OCI-LY1 (cell line): Measurements from ENCODE around the gene EPHA1.

Source experiments
- H2AFZ ChIP-seq: fragments of 200-600 bp; sonication (generic), shearing (Covaris generic); 2 replicates; pipeline ENCODE4 v1.6.0; 2014; ENCODE audit warnings: antibody characterized with exemption, mild to moderate bottlenecking, low read length
- H3F3A ChIP-seq: fragments of 200-600 bp; sonication (generic), shearing (Covaris generic); 2 replicates; pipeline ENCODE4 v1.6.0; 2014; ENCODE audit warnings: mild to moderate bottlenecking, antibody characterized with exemption, low read length, moderate library complexity; ENCODE audit not compliant: insufficient read depth
- H3K27ac ChIP-seq: fragments of 200-600 bp; sonication (generic); 2 replicates; pipeline ENCODE4 v1.5.1; 2014; ENCODE audit warnings: low read length, mixed run types, mild to moderate bottlenecking, low read depth; ENCODE audit not compliant: poor library complexity, severe bottlenecking
- H3K27me3 ChIP-seq: fragments of 200-600 bp; sonication (generic); 2 replicates; pipeline ENCODE4 v1.6.0; 2014; ENCODE audit warnings: antibody characterized with exemption, mild to moderate bottlenecking, low read length, moderate library complexity; ENCODE audit not compliant: insufficient read depth
- H3K36me3 ChIP-seq: fragments of 200-600 bp; sonication (generic); 2 replicates; pipeline ENCODE4 v1.6.1; 2014; ENCODE audit warnings: mild to moderate bottlenecking, antibody characterized with exemption, low read length, moderate library complexity, mixed read lengths; ENCODE audit not compliant: insufficient read depth
- H3K4me1 ChIP-seq: fragments of 200-600 bp; sonication (generic); 2 replicates; pipeline ENCODE4 v1.5.1; 2014; ENCODE audit warnings: mild to moderate bottlenecking, low read length, moderate library complexity; ENCODE audit not compliant: insufficient read depth, severe bottlenecking
- H3K4me2 ChIP-seq: fragments of 200-600 bp; sonication (generic), shearing (Covaris generic); 2 replicates; pipeline ENCODE4 v1.6.1; 2014; ENCODE audit warnings: low read length
- H3K4me3 ChIP-seq: fragments of 200-600 bp; sonication (generic); 2 replicates; pipeline ENCODE4 v1.5.1; 2014; ENCODE audit warnings: low read length, low read depth, mild to moderate bottlenecking, mixed read lengths; ENCODE audit not compliant: poor library complexity, severe bottlenecking
- H3K79me2 ChIP-seq: fragments of 200-600 bp; shearing (Covaris generic); 2 replicates; pipeline ENCODE4 v1.6.1; 2016; ENCODE audit warnings: mixed run types, low read length, mixed read lengths; ENCODE audit not compliant: insufficient read depth
- H3K9ac ChIP-seq: fragments of 200-600 bp; sonication (generic), shearing (Covaris generic); 2 replicates; pipeline ENCODE4 v1.6.1; 2014; ENCODE audit warnings: mild to moderate bottlenecking, low read length, mixed read lengths
- H3K9me2 ChIP-seq: fragments of 200-600 bp; sonication (generic), shearing (Covaris generic); 2 replicates; pipeline ENCODE4 v1.6.1; 2014; ENCODE audit warnings: low read depth, mild to moderate bottlenecking, low read length, mixed read lengths
- H3K9me3 ChIP-seq: fragments of 200-600 bp; shearing (Covaris generic); 2 replicates; pipeline ENCODE4 v1.6.1; 2014; ENCODE audit warnings: low read length, mixed read lengths
- H4K20me1 ChIP-seq: fragments of 200-600 bp; sonication (generic), shearing (Covaris generic); 2 replicates; pipeline ENCODE4 v1.6.0; 2016; ENCODE audit warnings: mild to moderate bottlenecking, low read length; ENCODE audit not compliant: insufficient read depth
- EZH2 ChIP-seq: fragments of 200-600 bp; sonication (generic), shearing (Covaris generic); IDR thresholded peaks from 2 replicates; pipeline ENCODE4 v1.8.0; 2017; ENCODE audit warnings: borderline replicate concordance, mixed run types, mild to moderate bottlenecking, antibody characterized with exemption, low read length, moderate library complexity, mixed read lengths
- TF ChIP-seq, protein P1 (sequence below): fragments of 200-600 bp; sonication (generic), shearing (Covaris generic); IDR thresholded peaks from 2 replicates; pipeline ENCODE4 v1.5.1; 2017; ENCODE audit warnings: mild to moderate bottlenecking, antibody characterized with exemption, low read length, moderate library complexity, mixed read lengths

EPHA1 gene

DNA sequence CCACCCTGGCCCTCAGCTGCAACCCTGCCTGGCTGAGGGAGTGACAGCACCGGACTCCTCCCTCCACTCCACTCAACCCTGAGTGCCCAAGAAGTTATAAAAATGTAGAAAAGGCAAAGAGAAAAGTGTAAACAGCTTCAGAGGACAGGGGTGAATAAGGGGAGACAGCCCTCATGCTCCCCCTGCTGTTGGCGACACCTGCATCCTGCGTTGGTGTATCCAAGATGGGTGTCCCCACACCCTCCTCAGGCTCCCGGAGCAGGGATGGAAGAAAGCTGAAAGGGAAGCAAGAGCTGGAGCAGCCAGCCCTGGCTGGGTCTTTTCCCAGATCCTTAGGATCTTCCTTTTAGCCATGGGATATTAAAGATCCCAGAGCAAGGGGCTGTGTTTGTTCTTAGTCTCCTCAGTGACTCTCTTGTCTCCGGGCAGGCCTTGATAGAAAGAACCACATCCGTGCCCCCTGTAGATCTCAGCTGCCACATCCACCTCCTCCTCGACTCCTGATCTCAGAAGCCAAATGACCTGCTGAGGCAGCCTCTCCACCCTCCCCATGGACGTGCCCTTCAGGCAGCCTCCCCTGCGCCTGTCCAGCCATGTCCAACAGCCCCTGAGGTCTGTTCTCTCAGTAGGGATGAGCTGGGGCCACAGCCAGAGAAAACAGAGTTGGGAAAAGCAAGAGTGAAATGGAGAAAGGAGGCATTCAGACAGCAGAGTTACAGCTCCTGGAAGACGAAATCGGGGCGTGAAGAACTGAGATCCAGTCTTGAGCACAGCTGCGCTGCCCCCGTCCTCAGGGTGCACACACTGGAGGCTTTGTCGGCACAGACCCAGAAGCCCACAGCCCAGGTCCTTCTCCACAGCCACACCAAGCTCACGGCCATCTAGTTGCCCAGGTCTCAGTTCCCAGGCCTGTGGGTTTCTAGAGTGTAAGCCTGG is 52.9 kb downstream of the EPHA1 start:
- Histone ChIP-seq H3K79me2 (no peaks in the 10 kb centered on the region), H3K27ac (no peak overlapping the region), H4K20me1 (no peaks in the 10 kb centered on the region), H3K4me2 (no peak overlapping the region), H3K36me3 (no peaks in the 10 kb centered on the region), H3K9me3 (no peaks in the 10 kb centered on the region), H3K4me1 (no peaks in the 10 kb centered on the region), H3K9me2 (no peaks in the 10 kb centered on the region), H3K4me3 (no peak overlapping the region), H3K27me3 (peaks cover 16% of the 10 kb centered on the region), H3F3A (no peaks in the 10 kb centered on the region), H3K9ac (no peak overlapping the region), H2AFZ (no peak overlapping the region)
- TF ChIP-seq, protein P1, sequence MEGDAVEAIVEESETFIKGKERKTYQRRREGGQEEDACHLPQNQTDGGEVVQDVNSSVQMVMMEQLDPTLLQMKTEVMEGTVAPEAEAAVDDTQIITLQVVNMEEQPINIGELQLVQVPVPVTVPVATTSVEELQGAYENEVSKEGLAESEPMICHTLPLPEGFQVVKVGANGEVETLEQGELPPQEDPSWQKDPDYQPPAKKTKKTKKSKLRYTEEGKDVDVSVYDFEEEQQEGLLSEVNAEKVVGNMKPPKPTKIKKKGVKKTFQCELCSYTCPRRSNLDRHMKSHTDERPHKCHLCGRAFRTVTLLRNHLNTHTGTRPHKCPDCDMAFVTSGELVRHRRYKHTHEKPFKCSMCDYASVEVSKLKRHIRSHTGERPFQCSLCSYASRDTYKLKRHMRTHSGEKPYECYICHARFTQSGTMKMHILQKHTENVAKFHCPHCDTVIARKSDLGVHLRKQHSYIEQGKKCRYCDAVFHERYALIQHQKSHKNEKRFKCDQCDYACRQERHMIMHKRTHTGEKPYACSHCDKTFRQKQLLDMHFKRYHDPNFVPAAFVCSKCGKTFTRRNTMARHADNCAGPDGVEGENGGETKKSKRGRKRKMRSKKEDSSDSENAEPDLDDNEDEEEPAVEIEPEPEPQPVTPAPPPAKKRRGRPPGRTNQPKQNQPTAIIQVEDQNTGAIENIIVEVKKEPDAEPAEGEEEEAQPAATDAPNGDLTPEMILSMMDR, result peak; percentile 22; the same call in 1 of the 2 replicates
- TF ChIP-seq EZH2, result no peak

DNA sequence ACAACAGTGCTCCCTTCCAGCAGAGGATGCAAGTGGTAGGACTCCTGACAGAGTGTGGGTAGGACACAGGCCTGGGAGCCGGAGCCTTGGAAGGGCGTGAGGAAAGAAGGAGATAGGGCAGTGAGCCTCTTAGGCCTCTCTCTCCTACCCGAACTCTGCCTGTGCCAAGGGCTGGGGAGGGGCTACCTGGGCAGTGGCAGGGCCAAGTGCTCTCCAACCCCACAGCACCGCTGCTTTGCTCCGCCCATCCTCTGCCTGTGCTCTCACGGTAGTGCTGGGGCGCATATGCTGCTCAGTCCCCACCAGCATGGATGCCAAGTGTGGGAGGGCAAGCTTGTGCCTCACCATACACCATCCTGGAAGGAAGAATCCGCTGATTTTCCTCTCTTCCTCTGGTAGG is 53.7 kb downstream of the EPHA1 start:
- Histone ChIP-seq H3K27ac (no peak overlapping the region), H3K27me3 (peaks cover 10% of the 10 kb centered on the region), H3K9me3 (no peaks in the 10 kb centered on the region), H3K36me3 (no peaks in the 10 kb centered on the region), H4K20me1 (no peaks in the 10 kb centered on the region), H3K4me1 (no peaks in the 10 kb centered on the region), H3F3A (no peaks in the 10 kb centered on the region), H2AFZ (no peak overlapping the region), H3K9me2 (no peaks in the 10 kb centered on the region), H3K4me2 (no peak overlapping the region), H3K79me2 (no peaks in the 10 kb centered on the region), H3K9ac (no peak overlapping the region), H3K4me3 (no peak overlapping the region)
- TF ChIP-seq, protein P1, result no peak
- no peak for TF ChIP-seq EZH2

DNA sequence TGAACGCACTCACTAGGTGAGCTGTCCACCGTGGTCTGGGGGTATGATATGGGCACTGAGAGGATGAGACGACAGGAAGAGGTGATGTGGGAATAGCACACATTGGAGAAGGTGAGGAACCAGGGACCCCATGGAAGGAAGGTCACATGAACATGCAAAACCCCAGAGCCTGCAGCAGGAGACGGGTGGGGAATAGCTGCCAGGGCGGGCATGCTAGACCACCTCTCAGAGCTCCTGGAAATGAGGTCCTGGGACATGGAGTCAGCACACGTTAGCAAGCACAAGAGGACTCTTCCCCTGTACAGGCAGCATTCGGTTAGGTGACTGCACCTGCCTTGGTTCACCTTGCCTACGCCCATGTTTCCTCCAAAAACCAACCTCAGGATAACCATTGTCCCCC is 54.3 kb downstream of the EPHA1 start:
- Histone ChIP-seq H4K20me1 (no peaks in the 10 kb centered on the region), H3K4me2 (no peak overlapping the region), H3K79me2 (no peaks in the 10 kb centered on the region), H3K9me2 (no peaks in the 10 kb centered on the region), H3K9me3 (no peaks in the 10 kb centered on the region), H3K4me1 (no peaks in the 10 kb centered on the region), H3K9ac (no peak overlapping the region), H3K27me3 (0 out of 2 replicates have a peak, but pooled peaks cover 9% of the 10 kb centered on the region), H3K36me3 (no peaks in the 10 kb centered on the region), H3F3A (no peaks in the 10 kb centered on the region), H3K27ac (no peak overlapping the region), H3K4me3 (no peak overlapping the region), H2AFZ (no peak overlapping the region)
- TF ChIP-seq, protein P1, result no peak
- no peak for TF ChIP-seq EZH2
